BJ (cell line): ENCODE results near the gene CCDC3. TPM values are rescaled to one million over a fixed set of nuclear protein-coding genes. Genes with fewer than 3 reads are reported as not detected.
"Not testable (repeated sequence)": the region's sequence is repeated elsewhere in the genome, so short reads cannot be mapped to it uniquely, and the experiment has no call there.

Experiments
- CTCF ChIA-PET: fragments of 350-600 bp; formaldehyde crosslinking; extraction: SDS; loops from one replicate; lab custom pipeline; 2021; ENCODE audit warnings: antibody characterized with exemption, inconsistent platforms; lab: Yijun Ruan, JAX
- POLR2A ChIA-PET: fragments of 300-600 bp; sonication (Branson Sonifier 250); formaldehyde crosslinking; extraction: SDS; loops from one replicate; lab custom pipeline; 2021; ENCODE audit warnings: antibody characterized with exemption; lab: Charles Lee
- DNase-seq: peaks from one replicate; pipeline ENCODE4 v3.0.0-alpha.2; 2011; ENCODE audit warnings: low read depth
- H3K27me3 ChIP-seq: 2 replicates; pipeline ENCODE4 v1.6.0; 2011; ENCODE audit warnings: low read length; ENCODE audit not compliant: control insufficient read depth, insufficient read depth
- H3K36me3 ChIP-seq: 2 replicates; pipeline ENCODE4 v1.5.1; 2011; ENCODE audit warnings: low read length; ENCODE audit not compliant: control insufficient read depth, insufficient read depth
- H3K4me3 ChIP-seq: 2 replicates; pipeline ENCODE4 v1.5.1; 2011; ENCODE audit warnings: low read depth, mild to moderate bottlenecking, control low read depth, low read length
- polyA plus RNA-seq: library from polyadenylated mRNA; depleted of rRNA; stranded (reverse); fragments of >200 nt; gene quantifications from 2 replicates; pipeline ENCODE4 v1.2.3, GENCODE V29; 2011
- TF ChIP-seq, protein P1 (sequence below): IDR thresholded peaks from 2 replicates; pipeline ENCODE4 v1.5.1; 2011; ENCODE audit warnings: low read depth, mild to moderate bottlenecking, control low read depth, inconsistent platforms, low read length, moderate library complexity; ENCODE audit not compliant: insufficient read depth

The CCDC3 gene
- polyA plus RNA-seq, 1 experiment: 0.02 TPM

DNA sequence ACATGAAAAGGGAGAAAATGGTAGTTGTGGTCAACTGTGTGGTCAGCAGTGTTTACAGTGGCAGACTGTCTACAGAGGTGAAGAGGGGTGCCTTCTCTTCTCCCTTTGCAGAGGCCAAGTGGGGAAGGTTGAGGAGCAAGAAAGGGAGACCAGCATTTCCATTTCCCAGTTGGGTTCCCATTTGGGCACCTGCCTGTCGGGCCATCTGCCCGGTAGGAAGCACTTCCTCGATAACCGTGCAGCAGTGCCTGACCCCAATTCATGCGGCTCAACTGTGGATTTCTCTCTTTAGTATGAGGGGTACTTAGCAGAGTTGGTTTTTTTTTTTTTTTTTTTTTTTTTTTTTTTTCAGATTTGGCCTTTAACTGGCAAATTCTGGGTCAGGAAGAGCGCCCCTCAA lies 127.0 kb downstream of the CCDC3 start:
- TF ChIP-seq, protein P1, sequence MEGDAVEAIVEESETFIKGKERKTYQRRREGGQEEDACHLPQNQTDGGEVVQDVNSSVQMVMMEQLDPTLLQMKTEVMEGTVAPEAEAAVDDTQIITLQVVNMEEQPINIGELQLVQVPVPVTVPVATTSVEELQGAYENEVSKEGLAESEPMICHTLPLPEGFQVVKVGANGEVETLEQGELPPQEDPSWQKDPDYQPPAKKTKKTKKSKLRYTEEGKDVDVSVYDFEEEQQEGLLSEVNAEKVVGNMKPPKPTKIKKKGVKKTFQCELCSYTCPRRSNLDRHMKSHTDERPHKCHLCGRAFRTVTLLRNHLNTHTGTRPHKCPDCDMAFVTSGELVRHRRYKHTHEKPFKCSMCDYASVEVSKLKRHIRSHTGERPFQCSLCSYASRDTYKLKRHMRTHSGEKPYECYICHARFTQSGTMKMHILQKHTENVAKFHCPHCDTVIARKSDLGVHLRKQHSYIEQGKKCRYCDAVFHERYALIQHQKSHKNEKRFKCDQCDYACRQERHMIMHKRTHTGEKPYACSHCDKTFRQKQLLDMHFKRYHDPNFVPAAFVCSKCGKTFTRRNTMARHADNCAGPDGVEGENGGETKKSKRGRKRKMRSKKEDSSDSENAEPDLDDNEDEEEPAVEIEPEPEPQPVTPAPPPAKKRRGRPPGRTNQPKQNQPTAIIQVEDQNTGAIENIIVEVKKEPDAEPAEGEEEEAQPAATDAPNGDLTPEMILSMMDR: no peak
- Histone ChIP-seq H3K27me3 (no peaks in the 10 kb centered on the region), H3K36me3 (no peaks in the 10 kb centered on the region), H3K4me3 (no peak overlapping the region)
- CTCF ChIA-PET: no interaction called here
- POLR2A ChIA-PET: no interaction called here
- DNase-seq: no peak

GRCh38 chr10:12873172-12873571 lies 128.3 kb downstream of the CCDC3 start:
- ChIA-PET POLR2A (no interaction called here), CTCF (no interaction called here)
- Histone ChIP-seq H3K36me3 (no peaks in the 10 kb centered on the region), H3K27me3 (no peaks in the 10 kb centered on the region), H3K4me3 (no peak overlapping the region)
- TF ChIP-seq, protein P1: no peak
- no peak for DNase-seq

- CTCF ChIA-PET: no interaction called here
- POLR2A ChIA-PET: no interaction called here
- H3K27me3 ChIP-seq: no peaks in the 10 kb centered on the region
- TF ChIP-seq, protein P1: no peak
- H3K36me3 ChIP-seq: no peaks in the 10 kb centered on the region
- no peak overlapping the region for H3K4me3 ChIP-seq
- DNase-seq: no peak
Measured at GRCh38 chr10:12872577-12872976, 128.9 kb downstream of the CCDC3 start.

DNA sequence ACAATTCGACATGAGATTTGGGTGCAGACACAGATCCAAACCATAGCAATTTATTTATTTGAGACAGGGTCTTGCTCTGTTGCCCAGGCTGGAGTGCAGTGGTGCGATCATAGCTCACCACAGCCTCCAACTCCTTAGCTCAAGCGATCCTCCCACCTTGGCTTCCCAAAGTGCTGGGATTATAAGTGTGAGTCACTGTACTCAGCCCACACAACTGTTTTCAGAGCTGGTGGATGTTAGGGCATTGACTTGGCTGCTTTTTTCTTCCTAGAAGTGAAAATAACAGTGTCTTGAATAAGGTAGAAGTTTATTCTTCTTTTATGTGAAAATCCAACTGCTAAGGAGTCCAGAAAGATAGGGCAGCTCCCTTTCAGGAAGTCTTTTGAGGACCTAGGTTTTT lies 132.1 kb downstream of the CCDC3 start:
- DNase-seq: no peak
- POLR2A ChIA-PET: no interaction called here
- Histone ChIP-seq H3K4me3 (no peak overlapping the region), H3K36me3 (no peaks in the 10 kb centered on the region), H3K27me3 (no peaks in the 10 kb centered on the region)
- CTCF ChIA-PET: no interaction called here
- TF ChIP-seq, protein P1: no peak

GRCh38 chr10:12868229-12868628 lies 133.3 kb downstream of the CCDC3 start:
- ChIA-PET POLR2A (no interaction called here), CTCF (no interaction called here)
- H3K27me3 ChIP-seq: no peaks in the 10 kb centered on the region
- DNase-seq: no peak
- no peak overlapping the region for H3K4me3 ChIP-seq
- TF ChIP-seq, protein P1: no peak
- H3K36me3 ChIP-seq: no peaks in the 10 kb centered on the region

- DNase-seq, POLR2A ChIA-PET, H3K4me3 ChIP-seq, CTCF ChIA-PET, H3K27me3 ChIP-seq, H3K36me3 ChIP-seq: not testable (repeated sequence)
Measured at GRCh38 chr10:12865515-12865914, 136.0 kb downstream of the CCDC3 start.
